GM23338 (cell line): ENCODE data around the gene UAP1.

Experiments used
- CREB1 ChIP-seq: fragments of 250-450 bp; sonication (Bioruptor Pico); IDR thresholded peaks from 2 replicates; pipeline ENCODE4 v1.5.0; 2020; ENCODE audit warnings: low read depth, mild to moderate bottlenecking, moderate library complexity
- EZH2 ChIP-seq: fragments of 200-600 bp; sonication (generic); IDR thresholded peaks from one replicate; pipeline ENCODE4 v1.8.0; 2017; ENCODE audit warnings: antibody characterized with exemption, mild to moderate bottlenecking, low read depth; ENCODE audit not compliant: unreplicated experiment
- EZH2phosphoT487 ChIP-seq: fragments of 200-600 bp; sonication (generic); IDR thresholded peaks from one replicate; pipeline ENCODE4 v1.8.1; 2018; ENCODE audit warnings: antibody characterized with exemption; ENCODE audit not compliant: unreplicated experiment
- NANOG ChIP-seq: IDR thresholded peaks from 2 replicates; pipeline ENCODE4 v1.6.1; 2016; ENCODE audit warnings: antibody characterized with exemption, borderline replicate concordance
- POLR2AphosphoS5 ChIP-seq: IDR thresholded peaks from 2 replicates; pipeline ENCODE4 v1.6.1; 2016; ENCODE audit warnings: antibody characterized with exemption, low read depth
- ZNF114 ChIP-seq: fragments of 250-450 bp; sonication (Bioruptor Pico); IDR thresholded peaks from 2 replicates; pipeline ENCODE4 v1.5.0; 2020; ENCODE audit warnings: mild to moderate bottlenecking, moderate library complexity
- ZNF331 ChIP-seq: fragments of 250-450 bp; sonication (Bioruptor Pico); IDR thresholded peaks from 2 replicates; pipeline ENCODE4 v1.5.0; 2020; ENCODE audit warnings: low read depth, mild to moderate bottlenecking, moderate library complexity
- TF ChIP-seq, protein P1 (sequence below), 2 experiments: fragments of 200-600 bp in 1 of 2; sonication (generic) in 1 of 2; conservative IDR thresholded peaks; 2 replicates each; pipeline versions ENCODE4 v1.5.1 to v1.6.1; 2016 to 2017; ENCODE audit warnings: antibody characterized with exemption in 2 of 2, low read depth in 2 of 2, mild to moderate bottlenecking in 2 of 2, moderate library complexity in 1 of 2
- TF ChIP-seq, protein P2 (sequence below): IDR thresholded peaks from one replicate; pipeline ENCODE4 v1.6.1; 2018; ENCODE audit warnings: antibody characterized with exemption; ENCODE audit not compliant: unreplicated experiment
- TF ChIP-seq, protein P3 (sequence below): fragments of 250-450 bp; sonication (Bioruptor Pico); IDR thresholded peaks from 2 replicates; pipeline ENCODE4 v1.5.0; 2020; ENCODE audit warnings: mild to moderate bottlenecking, moderate library complexity
- TF ChIP-seq, protein P4 (sequence below): IDR thresholded peaks from 2 replicates; pipeline ENCODE4 v1.6.1; 2016; ENCODE audit warnings: antibody characterized with exemption

DNA sequence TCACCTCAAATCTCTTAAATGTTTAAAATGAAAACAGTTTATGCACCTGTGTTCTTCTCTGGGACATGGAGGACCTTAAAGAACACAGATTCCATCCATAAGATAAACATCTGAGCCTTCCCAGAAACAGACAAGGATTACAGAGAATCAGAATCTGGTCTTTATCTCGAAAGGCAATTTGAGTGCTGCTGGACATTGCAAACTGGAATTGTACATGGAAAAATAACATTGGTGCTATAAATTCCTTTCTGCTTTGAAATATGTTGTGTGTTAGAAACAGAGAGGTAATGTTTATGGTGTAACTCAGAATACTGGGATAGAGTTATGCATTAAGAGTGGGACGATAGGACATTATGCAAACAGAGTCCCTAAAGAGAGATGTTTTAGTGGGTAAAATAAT lies 64.2 kb downstream of the UAP1 start:
- TF ChIP-seq, protein P1, sequence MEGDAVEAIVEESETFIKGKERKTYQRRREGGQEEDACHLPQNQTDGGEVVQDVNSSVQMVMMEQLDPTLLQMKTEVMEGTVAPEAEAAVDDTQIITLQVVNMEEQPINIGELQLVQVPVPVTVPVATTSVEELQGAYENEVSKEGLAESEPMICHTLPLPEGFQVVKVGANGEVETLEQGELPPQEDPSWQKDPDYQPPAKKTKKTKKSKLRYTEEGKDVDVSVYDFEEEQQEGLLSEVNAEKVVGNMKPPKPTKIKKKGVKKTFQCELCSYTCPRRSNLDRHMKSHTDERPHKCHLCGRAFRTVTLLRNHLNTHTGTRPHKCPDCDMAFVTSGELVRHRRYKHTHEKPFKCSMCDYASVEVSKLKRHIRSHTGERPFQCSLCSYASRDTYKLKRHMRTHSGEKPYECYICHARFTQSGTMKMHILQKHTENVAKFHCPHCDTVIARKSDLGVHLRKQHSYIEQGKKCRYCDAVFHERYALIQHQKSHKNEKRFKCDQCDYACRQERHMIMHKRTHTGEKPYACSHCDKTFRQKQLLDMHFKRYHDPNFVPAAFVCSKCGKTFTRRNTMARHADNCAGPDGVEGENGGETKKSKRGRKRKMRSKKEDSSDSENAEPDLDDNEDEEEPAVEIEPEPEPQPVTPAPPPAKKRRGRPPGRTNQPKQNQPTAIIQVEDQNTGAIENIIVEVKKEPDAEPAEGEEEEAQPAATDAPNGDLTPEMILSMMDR (conservative IDR thresholded peaks at IDR 0.05; ENCODE audit: low read depth in 2 of 2): no peak
- no peak for TF ChIP-seq EZH2
- TF ChIP-seq, protein P2, sequence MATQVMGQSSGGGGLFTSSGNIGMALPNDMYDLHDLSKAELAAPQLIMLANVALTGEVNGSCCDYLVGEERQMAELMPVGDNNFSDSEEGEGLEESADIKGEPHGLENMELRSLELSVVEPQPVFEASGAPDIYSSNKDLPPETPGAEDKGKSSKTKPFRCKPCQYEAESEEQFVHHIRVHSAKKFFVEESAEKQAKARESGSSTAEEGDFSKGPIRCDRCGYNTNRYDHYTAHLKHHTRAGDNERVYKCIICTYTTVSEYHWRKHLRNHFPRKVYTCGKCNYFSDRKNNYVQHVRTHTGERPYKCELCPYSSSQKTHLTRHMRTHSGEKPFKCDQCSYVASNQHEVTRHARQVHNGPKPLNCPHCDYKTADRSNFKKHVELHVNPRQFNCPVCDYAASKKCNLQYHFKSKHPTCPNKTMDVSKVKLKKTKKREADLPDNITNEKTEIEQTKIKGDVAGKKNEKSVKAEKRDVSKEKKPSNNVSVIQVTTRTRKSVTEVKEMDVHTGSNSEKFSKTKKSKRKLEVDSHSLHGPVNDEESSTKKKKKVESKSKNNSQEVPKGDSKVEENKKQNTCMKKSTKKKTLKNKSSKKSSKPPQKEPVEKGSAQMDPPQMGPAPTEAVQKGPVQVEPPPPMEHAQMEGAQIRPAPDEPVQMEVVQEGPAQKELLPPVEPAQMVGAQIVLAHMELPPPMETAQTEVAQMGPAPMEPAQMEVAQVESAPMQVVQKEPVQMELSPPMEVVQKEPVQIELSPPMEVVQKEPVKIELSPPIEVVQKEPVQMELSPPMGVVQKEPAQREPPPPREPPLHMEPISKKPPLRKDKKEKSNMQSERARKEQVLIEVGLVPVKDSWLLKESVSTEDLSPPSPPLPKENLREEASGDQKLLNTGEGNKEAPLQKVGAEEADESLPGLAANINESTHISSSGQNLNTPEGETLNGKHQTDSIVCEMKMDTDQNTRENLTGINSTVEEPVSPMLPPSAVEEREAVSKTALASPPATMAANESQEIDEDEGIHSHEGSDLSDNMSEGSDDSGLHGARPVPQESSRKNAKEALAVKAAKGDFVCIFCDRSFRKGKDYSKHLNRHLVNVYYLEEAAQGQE: no peak
- TF ChIP-seq, protein P3, sequence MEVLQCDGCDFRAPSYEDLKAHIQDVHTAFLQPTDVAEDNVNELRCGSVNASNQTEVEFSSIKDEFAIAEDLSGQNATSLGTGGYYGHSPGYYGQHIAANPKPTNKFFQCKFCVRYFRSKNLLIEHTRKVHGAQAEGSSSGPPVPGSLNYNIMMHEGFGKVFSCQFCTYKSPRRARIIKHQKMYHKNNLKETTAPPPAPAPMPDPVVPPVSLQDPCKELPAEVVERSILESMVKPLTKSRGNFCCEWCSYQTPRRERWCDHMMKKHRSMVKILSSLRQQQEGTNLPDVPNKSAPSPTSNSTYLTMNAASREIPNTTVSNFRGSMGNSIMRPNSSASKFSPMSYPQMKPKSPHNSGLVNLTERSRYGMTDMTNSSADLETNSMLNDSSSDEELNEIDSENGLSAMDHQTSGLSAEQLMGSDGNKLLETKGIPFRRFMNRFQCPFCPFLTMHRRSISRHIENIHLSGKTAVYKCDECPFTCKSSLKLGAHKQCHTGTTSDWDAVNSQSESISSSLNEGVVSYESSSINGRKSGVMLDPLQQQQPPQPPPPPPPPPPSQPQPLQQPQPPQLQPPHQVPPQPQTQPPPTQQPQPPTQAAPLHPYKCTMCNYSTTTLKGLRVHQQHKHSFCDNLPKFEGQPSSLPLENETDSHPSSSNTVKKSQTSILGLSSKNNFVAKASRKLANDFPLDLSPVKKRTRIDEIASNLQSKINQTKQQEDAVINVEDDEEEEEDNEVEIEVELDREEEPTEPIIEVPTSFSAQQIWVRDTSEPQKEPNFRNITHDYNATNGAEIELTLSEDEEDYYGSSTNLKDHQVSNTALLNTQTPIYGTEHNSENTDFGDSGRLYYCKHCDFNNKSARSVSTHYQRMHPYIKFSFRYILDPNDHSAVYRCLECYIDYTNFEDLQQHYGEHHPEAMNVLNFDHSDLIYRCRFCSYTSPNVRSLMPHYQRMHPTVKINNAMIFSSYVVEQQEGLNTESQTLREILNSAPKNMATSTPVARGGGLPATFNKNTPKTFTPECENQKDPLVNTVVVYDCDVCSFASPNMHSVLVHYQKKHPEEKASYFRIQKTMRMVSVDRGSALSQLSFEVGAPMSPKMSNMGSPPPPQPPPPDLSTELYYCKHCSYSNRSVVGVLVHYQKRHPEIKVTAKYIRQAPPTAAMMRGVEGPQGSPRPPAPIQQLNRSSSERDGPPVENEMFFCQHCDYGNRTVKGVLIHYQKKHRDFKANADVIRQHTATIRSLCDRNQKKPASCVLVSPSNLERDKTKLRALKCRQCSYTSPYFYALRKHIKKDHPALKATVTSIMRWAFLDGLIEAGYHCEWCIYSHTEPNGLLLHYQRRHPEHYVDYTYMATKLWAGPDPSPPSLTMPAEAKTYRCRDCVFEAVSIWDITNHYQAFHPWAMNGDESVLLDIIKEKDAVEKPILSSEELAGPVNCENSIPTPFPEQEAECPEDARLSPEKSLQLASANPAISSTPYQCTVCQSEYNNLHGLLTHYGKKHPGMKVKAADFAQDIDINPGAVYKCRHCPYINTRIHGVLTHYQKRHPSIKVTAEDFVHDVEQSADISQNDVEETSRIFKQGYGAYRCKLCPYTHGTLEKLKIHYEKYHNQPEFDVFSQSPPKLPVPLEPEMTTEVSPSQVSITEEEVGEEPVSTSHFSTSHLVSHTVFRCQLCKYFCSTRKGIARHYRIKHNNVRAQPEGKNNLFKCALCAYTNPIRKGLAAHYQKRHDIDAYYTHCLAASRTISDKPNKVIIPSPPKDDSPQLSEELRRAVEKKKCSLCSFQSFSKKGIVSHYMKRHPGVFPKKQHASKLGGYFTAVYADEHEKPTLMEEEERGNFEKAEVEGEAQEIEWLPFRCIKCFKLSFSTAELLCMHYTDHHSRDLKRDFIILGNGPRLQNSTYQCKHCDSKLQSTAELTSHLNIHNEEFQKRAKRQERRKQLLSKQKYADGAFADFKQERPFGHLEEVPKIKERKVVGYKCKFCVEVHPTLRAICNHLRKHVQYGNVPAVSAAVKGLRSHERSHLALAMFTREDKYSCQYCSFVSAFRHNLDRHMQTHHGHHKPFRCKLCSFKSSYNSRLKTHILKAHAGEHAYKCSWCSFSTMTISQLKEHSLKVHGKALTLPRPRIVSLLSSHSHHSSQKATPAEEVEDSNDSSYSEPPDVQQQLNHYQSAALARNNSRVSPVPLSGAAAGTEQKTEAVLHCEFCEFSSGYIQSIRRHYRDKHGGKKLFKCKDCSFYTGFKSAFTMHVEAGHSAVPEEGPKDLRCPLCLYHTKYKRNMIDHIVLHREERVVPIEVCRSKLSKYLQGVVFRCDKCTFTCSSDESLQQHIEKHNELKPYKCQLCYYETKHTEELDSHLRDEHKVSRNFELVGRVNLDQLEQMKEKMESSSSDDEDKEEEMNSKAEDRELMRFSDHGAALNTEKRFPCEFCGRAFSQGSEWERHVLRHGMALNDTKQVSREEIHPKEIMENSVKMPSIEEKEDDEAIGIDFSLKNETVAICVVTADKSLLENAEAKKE (CRISPR knock-in tag): no peak
- TF ChIP-seq EZH2phosphoT487: no peak
- TF ChIP-seq CREB1 (CRISPR knock-in tag): no peak
- TF ChIP-seq POLR2AphosphoS5: no peak
- no peak for TF ChIP-seq NANOG
- no peak for TF ChIP-seq ZNF114
- TF ChIP-seq ZNF331 (CRISPR knock-in tag): no peak
- TF ChIP-seq, protein P4, sequence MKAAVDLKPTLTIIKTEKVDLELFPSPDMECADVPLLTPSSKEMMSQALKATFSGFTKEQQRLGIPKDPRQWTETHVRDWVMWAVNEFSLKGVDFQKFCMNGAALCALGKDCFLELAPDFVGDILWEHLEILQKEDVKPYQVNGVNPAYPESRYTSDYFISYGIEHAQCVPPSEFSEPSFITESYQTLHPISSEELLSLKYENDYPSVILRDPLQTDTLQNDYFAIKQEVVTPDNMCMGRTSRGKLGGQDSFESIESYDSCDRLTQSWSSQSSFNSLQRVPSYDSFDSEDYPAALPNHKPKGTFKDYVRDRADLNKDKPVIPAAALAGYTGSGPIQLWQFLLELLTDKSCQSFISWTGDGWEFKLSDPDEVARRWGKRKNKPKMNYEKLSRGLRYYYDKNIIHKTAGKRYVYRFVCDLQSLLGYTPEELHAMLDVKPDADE: no peak
